HepG2 (cell line): ENCODE data around the gene PLXNB2. TPM values are rescaled to one million over a fixed set of nuclear protein-coding genes. Genes with fewer than 3 reads are reported as not detected.

Source experiments
- FOSL2 ChIP-seq: sonication (generic); formaldehyde crosslinking; IDR thresholded peaks from 2 replicates; pipeline ENCODE4 v1.4.0; 2020; ENCODE audit warnings: missing genetic modification reagents
- FOXK2 ChIP-seq: fragments of 450-650 bp; IDR thresholded peaks from 2 replicates; pipeline ENCODE4 v1.6.1; 2016
- FUBP1 ChIP-seq: sonication (generic); formaldehyde crosslinking; IDR thresholded peaks from 2 replicates; pipeline ENCODE4 v1.5.1; 2020; ENCODE audit warnings: missing genetic modification reagents, mild to moderate bottlenecking, borderline replicate concordance
- HCFC1 ChIP-seq: fragments of 150-350 bp; IDR thresholded peaks from 2 replicates; pipeline ENCODE4 v1.6.1; 2014; ENCODE audit warnings: low read depth, low read length
- HMG20A ChIP-seq: IDR thresholded peaks from 2 replicates; pipeline ENCODE4 v1.6.1; 2016; ENCODE audit warnings: borderline replicate concordance
- KAT2B ChIP-seq: fragments of 150-350 bp; IDR thresholded peaks from 2 replicates; pipeline ENCODE4 v1.6.1; 2014; ENCODE audit warnings: low read depth, low read length, borderline replicate concordance
- MAZ ChIP-seq, 2 experiments: sonication (generic) in 1 of 2; formaldehyde crosslinking in 1 of 2; IDR thresholded peaks; 2 replicates each; pipeline versions ENCODE4 v1.5.0 to v1.6.1; 2012 to 2020; ENCODE audit warnings: low read depth in 2 of 2, mild to moderate bottlenecking in 2 of 2, borderline replicate concordance in 1 of 2, improper control_type of control experiment in 1 of 2, low read length in 1 of 2, missing genetic modification reagents in 1 of 2, moderate library complexity in 1 of 2
- MYNN ChIP-seq: sonication (generic); formaldehyde crosslinking; IDR thresholded peaks from 2 replicates; pipeline ENCODE4 v1.4.0; 2020; ENCODE audit warnings: mild to moderate bottlenecking, low read depth, missing genetic modification reagents
- PITX1 ChIP-seq: sonication (generic); formaldehyde crosslinking; IDR thresholded peaks from 2 replicates; pipeline ENCODE4 v1.5.1; 2020; ENCODE audit warnings: mild to moderate bottlenecking, missing genetic modification reagents
- SOX6 ChIP-seq, 2 experiments: fragments of 450-650 bp in 1 of 2; sonication (generic) in 1 of 2; formaldehyde crosslinking in 1 of 2; IDR thresholded peaks; 2 replicates each; pipeline versions ENCODE4 v1.4.0 to v1.6.1; 2017 to 2020; ENCODE audit warnings: antibody characterized with exemption in 1 of 2, mild to moderate bottlenecking in 1 of 2, missing genetic modification reagents in 1 of 2
- TAF1 ChIP-seq: sonication (generic); formaldehyde crosslinking; IDR thresholded peaks from 2 replicates; pipeline ENCODE4 v1.4.0; 2020; ENCODE audit warnings: missing genetic modification reagents
- ZNF280B ChIP-seq: sonication (generic); formaldehyde crosslinking; IDR thresholded peaks from 2 replicates; pipeline ENCODE4 v1.5.0; 2020; ENCODE audit warnings: missing genetic modification reagents, mild to moderate bottlenecking, borderline replicate concordance
- ZNF33B ChIP-seq: sonication (generic); formaldehyde crosslinking; IDR thresholded peaks from 2 replicates; pipeline ENCODE4 v1.5.1; 2020; ENCODE audit warnings: mild to moderate bottlenecking, missing genetic modification reagents
- ZNF589 ChIP-seq: sonication (generic); formaldehyde crosslinking; conservative IDR thresholded peaks from 2 replicates; pipeline ENCODE4 v1.8.0; 2022; ENCODE audit warnings: mild to moderate bottlenecking, moderate library complexity, missing genetic modification reagents
- ZNF724P ChIP-seq: sonication (generic); formaldehyde crosslinking; IDR thresholded peaks from 2 replicates; pipeline ENCODE4 v1.8.0; 2022; ENCODE audit warnings: missing genetic modification reagents, borderline replicate concordance
- ZNF773 ChIP-seq: sonication (generic); formaldehyde crosslinking; IDR thresholded peaks from 2 replicates; pipeline ENCODE4 v1.4.0; 2020; ENCODE audit warnings: missing genetic modification reagents, borderline replicate concordance
- ZNF800 ChIP-seq: sonication (generic); formaldehyde crosslinking; IDR thresholded peaks from 2 replicates; pipeline ENCODE4 v1.4.0; 2020; ENCODE audit warnings: missing genetic modification reagents
- polyA plus RNA-seq, 8 experiments: library from polyadenylated mRNA; depleted of rRNA in 3 of 8; stranded (reverse) in 7 of 8; unstranded in 1 of 8; fragments of >200 nt; fragmentation: Illumina TruSeq in 4 of 8; extraction: Trizol in 4 of 8; gene quantifications; 2 replicates each; pipeline versions ENCODE4 v1.2.1 to v1.2.3, GENCODE V29; 2011 to 2016; ENCODE audit warnings: low read depth in 4 of 8, missing spikeins in 1 of 8, mixed read lengths in 1 of 8; ENCODE audit not compliant: insufficient read depth in 1 of 8
- total RNA-seq, 5 experiments: library from RNA; depleted of rRNA; stranded (reverse); fragments of >200 nt; fragmentation: Illumina TruSeq; extraction: Trizol; gene quantifications; 2 replicates each; pipeline ENCODE4 v1.2.3, GENCODE V29; 2016; ENCODE audit warnings: low read depth in 1 of 5
- TF ChIP-seq, protein P1 (sequence below): IDR thresholded peaks from 2 replicates; pipeline ENCODE4 v1.6.1; 2012; ENCODE audit warnings: low read length, improper control_type of control experiment
- TF ChIP-seq, protein P2 (sequence below): sonication (generic); formaldehyde crosslinking; IDR thresholded peaks from 2 replicates; pipeline ENCODE4 v1.4.0; 2020; ENCODE audit warnings: mild to moderate bottlenecking, missing genetic modification reagents

Gene PLXNB2
- total and polyA plus RNA-seq, 2 of the 13 experiments (the other 11 are each of a cell fraction or from before 2014, with no cell fraction given) = 32.6 to 68.9 TPM

DNA sequence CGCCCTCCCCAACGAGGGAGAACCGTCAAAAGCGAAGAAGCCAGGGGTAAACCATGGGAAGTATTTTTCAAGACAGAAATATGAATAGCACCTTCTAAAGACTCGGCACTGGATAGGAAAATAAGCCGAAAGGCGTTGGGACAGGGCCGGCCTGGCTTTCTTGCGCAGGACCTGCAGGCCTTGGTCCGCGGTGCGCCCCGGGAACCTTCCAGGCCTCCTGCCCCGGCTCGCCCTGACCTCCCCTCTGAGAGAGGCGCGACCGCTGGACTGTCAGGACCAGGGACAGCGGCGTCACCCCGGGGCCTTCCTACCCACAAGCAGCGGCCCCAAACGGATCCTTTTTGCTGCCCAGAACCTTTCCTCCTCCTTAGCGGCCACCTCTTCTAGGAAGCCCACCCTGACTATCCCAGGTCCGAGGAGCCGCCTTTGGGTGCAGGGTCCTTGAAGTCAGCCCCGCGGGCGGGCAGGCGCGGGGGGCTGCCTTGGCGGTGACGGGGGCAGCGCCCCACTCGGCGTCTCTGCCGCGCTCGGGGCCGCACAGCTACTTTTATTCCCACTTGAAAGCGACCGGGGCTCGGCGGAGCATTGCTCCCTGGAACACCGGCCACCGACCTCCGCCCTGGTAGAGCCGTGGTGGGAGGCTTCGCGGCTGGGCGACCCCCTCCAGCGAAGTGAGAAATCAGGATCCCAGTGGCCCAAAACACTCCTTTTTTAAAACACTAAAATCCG lies 36.6 kb downstream of the PLXNB2 start (continued):
- TF ChIP-seq ZNF773 (peak; percentile 94; the same call in 1 of the 2 replicates), MAZ (IDR thresholded peaks at IDR 0.05; ENCODE audit: borderline replicate concordance, low read depth, low read length) (no peak), MAZ (CRISPR knock-in tag; IDR thresholded peaks at IDR 0.05; ENCODE audit: low read depth) (no peak; the same call in none of the 2 replicates), ZNF724P (CRISPR knock-in tag) (no peak), KAT2B (no peak), FOXK2 (no peak), PITX1 (CRISPR knock-in tag) (0 out of 2 replicates have a peak, but pooled peaks have one; percentile 46), HCFC1 (no peak), ZNF800 (peak; percentile 91), TAF1 (CRISPR knock-in tag) (peak; percentile 31; the same call in 1 of the 2 replicates), HMG20A (0 out of 2 replicates have a peak, but pooled peaks have one; percentile 30), MYNN (CRISPR knock-in tag) (no peak), ZNF33B (CRISPR knock-in tag) (peak; percentile 45; the same call in 1 of the 2 replicates), ZNF280B (CRISPR knock-in tag) (peak; percentile 64; the same call in 1 of the 2 replicates), FOSL2 (CRISPR knock-in tag) (peak; percentile 59), ZNF589 (CRISPR knock-in tag) (peak; percentile 80; the same call in 1 of the 2 replicates), FUBP1 (CRISPR knock-in tag) (no peak), SOX6 (IDR thresholded peaks at IDR 0.05) (no peak), SOX6 (CRISPR knock-in tag; IDR thresholded peaks at IDR 0.05) (peak; percentile 36; the same call in 1 of the 2 replicates)
- TF ChIP-seq, protein P1, sequence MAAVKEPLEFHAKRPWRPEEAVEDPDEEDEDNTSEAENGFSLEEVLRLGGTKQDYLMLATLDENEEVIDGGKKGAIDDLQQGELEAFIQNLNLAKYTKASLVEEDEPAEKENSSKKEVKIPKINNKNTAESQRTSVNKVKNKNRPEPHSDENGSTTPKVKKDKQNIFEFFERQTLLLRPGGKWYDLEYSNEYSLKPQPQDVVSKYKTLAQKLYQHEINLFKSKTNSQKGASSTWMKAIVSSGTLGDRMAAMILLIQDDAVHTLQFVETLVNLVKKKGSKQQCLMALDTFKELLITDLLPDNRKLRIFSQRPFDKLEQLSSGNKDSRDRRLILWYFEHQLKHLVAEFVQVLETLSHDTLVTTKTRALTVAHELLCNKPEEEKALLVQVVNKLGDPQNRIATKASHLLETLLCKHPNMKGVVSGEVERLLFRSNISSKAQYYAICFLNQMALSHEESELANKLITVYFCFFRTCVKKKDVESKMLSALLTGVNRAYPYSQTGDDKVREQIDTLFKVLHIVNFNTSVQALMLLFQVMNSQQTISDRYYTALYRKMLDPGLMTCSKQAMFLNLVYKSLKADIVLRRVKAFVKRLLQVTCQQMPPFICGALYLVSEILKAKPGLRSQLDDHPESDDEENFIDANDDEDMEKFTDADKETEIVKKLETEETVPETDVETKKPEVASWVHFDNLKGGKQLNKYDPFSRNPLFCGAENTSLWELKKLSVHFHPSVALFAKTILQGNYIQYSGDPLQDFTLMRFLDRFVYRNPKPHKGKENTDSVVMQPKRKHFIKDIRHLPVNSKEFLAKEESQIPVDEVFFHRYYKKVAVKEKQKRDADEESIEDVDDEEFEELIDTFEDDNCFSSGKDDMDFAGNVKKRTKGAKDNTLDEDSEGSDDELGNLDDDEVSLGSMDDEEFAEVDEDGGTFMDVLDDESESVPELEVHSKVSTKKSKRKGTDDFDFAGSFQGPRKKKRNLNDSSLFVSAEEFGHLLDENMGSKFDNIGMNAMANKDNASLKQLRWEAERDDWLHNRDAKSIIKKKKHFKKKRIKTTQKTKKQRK = no peak
- TF ChIP-seq, protein P2, sequence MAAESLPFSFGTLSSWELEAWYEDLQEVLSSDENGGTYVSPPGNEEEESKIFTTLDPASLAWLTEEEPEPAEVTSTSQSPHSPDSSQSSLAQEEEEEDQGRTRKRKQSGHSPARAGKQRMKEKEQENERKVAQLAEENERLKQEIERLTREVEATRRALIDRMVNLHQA (CRISPR knock-in tag) = no peak
